Measurements from ENCODE around the gene NUTF2. TPM values are rescaled to one million over a fixed set of nuclear protein-coding genes. Genes with fewer than 3 reads are reported as not detected.

Gene NUTF2
- total RNA-seq, 1 donor from 2014 or later, result 73.6 TPM

GRCh38 chr16:67915831-67916723, 69.3 kb downstream of the NUTF2 start:
- peaks cover 74% of the 10 kb centered on the region for H3K4me1 ChIP-seq
- peaks cover 12% of the 10 kb centered on the region for H3K36me3 ChIP-seq
- H3K9me3 ChIP-seq (replicated peaks), result no peaks in the 10 kb centered on the region
- H3K27me3 ChIP-seq (ENCODE audit: low read depth), result no peaks in the 10 kb centered on the region
- no peak overlapping the region for H3K4me3 ChIP-seq
- intact Hi-C loops (cut with micrococcal nuclease), result no loop called here
- H3K27ac ChIP-seq (replicated peaks), result peak overlapping the region; percentile 76
- TF ChIP-seq CTCF (IDR thresholded peaks at IDR 0.05; ENCODE audit: borderline replicate concordance), result no peak
- DNase-seq, result no peak

GRCh38 chr16:67917140-67917851, 70.6 kb downstream of the NUTF2 start:
- H3K36me3 ChIP-seq, result peaks cover 7% of the 10 kb centered on the region
- peak overlapping the region; percentile 76 for H3K27ac ChIP-seq (replicated peaks)
- H3K9me3 ChIP-seq (replicated peaks), result no peaks in the 10 kb centered on the region
- no peak overlapping the region for H3K4me3 ChIP-seq
- no peaks in the 10 kb centered on the region for H3K27me3 ChIP-seq (ENCODE audit: low read depth)
- H3K4me1 ChIP-seq, result peaks cover 78% of the 10 kb centered on the region
- TF ChIP-seq CTCF (IDR thresholded peaks at IDR 0.05; ENCODE audit: borderline replicate concordance), result no peak
- intact Hi-C loops (cut with micrococcal nuclease), result no loop called here
- DNase-seq, result peak; percentile 55

GRCh38 chr16:67917852-67918236, 71.1 kb downstream of the NUTF2 start:
- no peak overlapping the region for H3K4me3 ChIP-seq
- TF ChIP-seq CTCF (IDR thresholded peaks at IDR 0.05; ENCODE audit: borderline replicate concordance), result no peak
- DNase-seq, result no peak
- peaks cover 7% of the 10 kb centered on the region for H3K36me3 ChIP-seq
- H3K27me3 ChIP-seq (ENCODE audit: low read depth), result no peaks in the 10 kb centered on the region
- intact Hi-C loops (cut with micrococcal nuclease), result no loop called here
- H3K27ac ChIP-seq (replicated peaks), result peak overlapping the region; percentile 76
- H3K4me1 ChIP-seq, result peaks cover 83% of the 10 kb centered on the region
- no peaks in the 10 kb centered on the region for H3K9me3 ChIP-seq (replicated peaks)

GRCh38 chr16:67919622-67920221, 73.0 kb downstream of the NUTF2 start:
- no peak for DNase-seq
- no peaks in the 10 kb centered on the region for H3K27me3 ChIP-seq (ENCODE audit: low read depth)
- no peak overlapping the region for H3K4me3 ChIP-seq
- peak; percentile 44 for TF ChIP-seq CTCF (IDR thresholded peaks at IDR 0.05; ENCODE audit: borderline replicate concordance)
- intact Hi-C loops (cut with micrococcal nuclease), result no loop called here
- no peaks in the 10 kb centered on the region for H3K9me3 ChIP-seq (replicated peaks)
- H3K4me1 ChIP-seq, result peaks cover 98% of the 10 kb centered on the region
- H3K27ac ChIP-seq (replicated peaks), result no peak overlapping the region
- H3K36me3 ChIP-seq, result peaks cover 7% of the 10 kb centered on the region

Other genes starting within 250 kb of the NUTF2 start
- 0.58 TPM for gene CARMIL2, start 201.8 kb upstream of the NUTF2 start, total RNA-seq
- gene ACD, start 186.7 kb upstream of the NUTF2 start, total RNA-seq, result 7.1 TPM
- 3.4 TPM for gene PARD6A, start 186.0 kb upstream of the NUTF2 start, total RNA-seq
- gene ENKD1, start 180.2 kb upstream of the NUTF2 start, total RNA-seq, result 9.6 TPM
- gene C16orf86, start 180.1 kb upstream of the NUTF2 start, total RNA-seq, result 2.9 TPM
- 11.1 TPM for gene GFOD2, start 127.6 kb upstream of the NUTF2 start, total RNA-seq
- gene RANBP10, start 40.4 kb upstream of the NUTF2 start, total RNA-seq, result 14.7 TPM
- 0.49 TPM for gene TSNAXIP1, start 40.0 kb upstream of the NUTF2 start, total RNA-seq
- gene THAP11, start 4.6 kb upstream of the NUTF2 start, total RNA-seq, result 31.4 TPM
- gene CENPT, start 760 bp downstream of the NUTF2 start, total RNA-seq, result 20.2 TPM
- 33.2 TPM for gene EDC4, start 26.1 kb downstream of the NUTF2 start, total RNA-seq
- gene NRN1L, start 38.0 kb downstream of the NUTF2 start, total RNA-seq, result 0.49 TPM
- gene PSKH1, start 46.3 kb downstream of the NUTF2 start, total RNA-seq, result 19.5 TPM
- 0.71 TPM for gene CTRL, start 84.9 kb downstream of the NUTF2 start, total RNA-seq
- 55.8 TPM for gene PSMB10, start 89.9 kb downstream of the NUTF2 start, total RNA-seq
- 23.2 TPM for gene LCAT, start 97.2 kb downstream of the NUTF2 start, total RNA-seq
- gene SLC12A4, start 121.7 kb downstream of the NUTF2 start, total RNA-seq, result 79.2 TPM
- not detected for gene DPEP3, start 133.6 kb downstream of the NUTF2 start, total RNA-seq
- gene DPEP2, start 152.6 kb downstream of the NUTF2 start, total RNA-seq, result 0.99 TPM
- not detected for gene DPEP2NB, start 169.0 kb downstream of the NUTF2 start, total RNA-seq
- gene DDX28, start 176.3 kb downstream of the NUTF2 start, total RNA-seq, result 8.9 TPM
- 6.8 TPM for gene DUS2, start 176.4 kb downstream of the NUTF2 start, total RNA-seq
- gene NFATC3, start 238.4 kb downstream of the NUTF2 start, total RNA-seq, result 20.9 TPM

All from left ventricle myocardium inferior (tissue), 1 donor.